OCI-LY7 (cell line): ENCODE data around the gene FUBP3. TPM values are rescaled to one million over a fixed set of nuclear protein-coding genes. Genes with fewer than 3 reads are reported as not detected.

Experiments
- BruUV-seq: library from RNA; stranded (reverse); fragments of 400-500 nt; replicated peaks from 2 replicates; lab custom pipeline; 2021; lab: Mats Ljungman, UMichigan
- CTCF ChIA-PET: fragments of 300-600 bp; sonication (Branson Sonifier 250); formaldehyde crosslinking; loops from one replicate; lab custom pipeline; 2022; ENCODE audit warnings: antibody characterized with exemption; ENCODE audit not compliant: unreplicated experiment; lab: Charles Lee
- POLR2A ChIA-PET: fragments of 300-600 bp; sonication (Branson Sonifier 250); formaldehyde crosslinking; loops from one replicate; lab custom pipeline; 2022; ENCODE audit warnings: antibody characterized with exemption; lab: Charles Lee
- DNase-seq: peaks from one replicate; pipeline ENCODE4 v3.0.0-alpha.2; 2015; ENCODE audit warnings: low spot score
- H2AFZ ChIP-seq: fragments of 200-600 bp; sonication (generic), shearing (Covaris generic); 2 replicates; pipeline ENCODE4 v1.6.1; 2014; ENCODE audit warnings: mild to moderate bottlenecking, antibody characterized with exemption, low read length, moderate library complexity
- H3K27ac ChIP-seq: fragments of 200-600 bp; sonication (generic); 2 replicates; pipeline ENCODE4 v1.5.1; 2014; ENCODE audit warnings: mixed run types, low read depth, mild to moderate bottlenecking, moderate library complexity, low read length, inconsistent platforms; ENCODE audit not compliant: poor library complexity, severe bottlenecking
- H3K36me3 ChIP-seq: fragments of 200-600 bp; sonication (generic); 2 replicates; pipeline ENCODE4 v1.6.1; 2014; ENCODE audit warnings: mild to moderate bottlenecking, antibody characterized with exemption, low read length, moderate library complexity, mixed read lengths; ENCODE audit not compliant: insufficient read depth
- H3K4me1 ChIP-seq: fragments of 200-600 bp; sonication (generic); 2 replicates; pipeline ENCODE4 v1.5.1; 2014; ENCODE audit warnings: mild to moderate bottlenecking, low read length; ENCODE audit not compliant: insufficient read depth, poor library complexity, severe bottlenecking
- H3K4me2 ChIP-seq: fragments of 200-600 bp; sonication (generic); 2 replicates; pipeline ENCODE4 v1.6.1; 2014; ENCODE audit warnings: mild to moderate bottlenecking, low read length
- H3K4me3 ChIP-seq: fragments of 200-600 bp; sonication (generic); 2 replicates; pipeline ENCODE4 v1.5.1; 2014; ENCODE audit warnings: mild to moderate bottlenecking, low read depth, low read length; ENCODE audit not compliant: poor library complexity, severe bottlenecking
- H3K79me2 ChIP-seq: fragments of 200-600 bp; sonication (generic); 2 replicates; pipeline ENCODE4 v1.6.1; 2016; ENCODE audit warnings: low read depth, mild to moderate bottlenecking, low read length, moderate library complexity, mixed read lengths; ENCODE audit not compliant: insufficient read depth
- H3K9me2 ChIP-seq: fragments of 200-600 bp; sonication (generic); 2 replicates; pipeline ENCODE4 v1.6.1; 2016; ENCODE audit warnings: mild to moderate bottlenecking, low read length, mixed read lengths; ENCODE audit not compliant: insufficient read depth
- H3K9me3 ChIP-seq: fragments of 200-600 bp; sonication (generic); 2 replicates; pipeline ENCODE4 v1.6.1; 2014; ENCODE audit warnings: mild to moderate bottlenecking, mixed run types, low read length, mixed read lengths
- H4K20me1 ChIP-seq: fragments of 200-600 bp; sonication (generic); 2 replicates; pipeline ENCODE4 v1.6.1; 2014; ENCODE audit warnings: mild to moderate bottlenecking, antibody characterized with exemption, low read length, moderate library complexity, mixed read lengths; ENCODE audit not compliant: insufficient read depth
- EZH2phosphoT487 ChIP-seq: fragments of 200-600 bp; sonication (generic); IDR thresholded peaks from 2 replicates; pipeline ENCODE4 v1.6.1; 2018; ENCODE audit warnings: low read depth, borderline replicate concordance, mild to moderate bottlenecking, mixed run types, antibody characterized with exemption, low read length, moderate library complexity, mixed read lengths
- intact Hi-C: fragments of 100-400 bp; cut with micrococcal nuclease; formaldehyde crosslinking; loops from one replicate; pipeline ENCODE4 v1.10.0; 2022; ENCODE audit not compliant: unreplicated experiment
- total RNA-seq, 2 experiments: library from RNA; depleted of rRNA in 1 of 2; stranded (reverse); fragments of >200 nt in 1 of 2; shearing (Covaris generic) in 1 of 2; gene quantifications; 2 replicates each; pipeline ENCODE4 v1.2.3, GENCODE V29; 2014 to 2022
- TF ChIP-seq, protein P1 (sequence below): fragments of 200-600 bp; sonication (generic); conservative IDR thresholded peaks from 2 replicates; pipeline ENCODE4 v1.5.1; 2014; ENCODE audit warnings: mild to moderate bottlenecking, antibody characterized with exemption, low read length, moderate library complexity, mixed read lengths

FUBP3 gene
- total RNA-seq, 2 experiments from 2014 or later = 62.3 to 78.3 TPM

DNA sequence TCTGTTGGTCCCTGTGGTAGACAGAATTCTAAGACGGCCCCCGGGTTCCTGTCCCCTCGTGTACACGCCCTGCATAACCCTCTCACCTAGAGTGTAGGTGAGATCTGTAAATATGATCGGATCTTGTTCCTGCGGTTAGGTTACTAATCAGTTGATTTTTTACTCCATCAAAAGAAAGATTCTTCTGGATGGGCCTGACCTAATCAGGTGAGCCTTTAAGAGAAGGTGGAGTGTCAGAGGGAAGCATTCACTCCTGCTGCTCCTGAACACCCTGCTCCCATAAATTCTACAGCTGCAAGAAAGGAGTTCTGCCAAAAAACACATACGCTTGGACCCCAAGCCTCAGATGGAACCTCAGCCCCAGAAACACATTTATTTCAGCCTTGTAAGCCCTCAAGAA is 15.6 kb upstream of the FUBP3 start:
- CTCF ChIA-PET = no interaction called here
- no peaks in the 10 kb centered on the region for H3K9me2 ChIP-seq
- BruUV-seq = no TSS peak

DNA sequence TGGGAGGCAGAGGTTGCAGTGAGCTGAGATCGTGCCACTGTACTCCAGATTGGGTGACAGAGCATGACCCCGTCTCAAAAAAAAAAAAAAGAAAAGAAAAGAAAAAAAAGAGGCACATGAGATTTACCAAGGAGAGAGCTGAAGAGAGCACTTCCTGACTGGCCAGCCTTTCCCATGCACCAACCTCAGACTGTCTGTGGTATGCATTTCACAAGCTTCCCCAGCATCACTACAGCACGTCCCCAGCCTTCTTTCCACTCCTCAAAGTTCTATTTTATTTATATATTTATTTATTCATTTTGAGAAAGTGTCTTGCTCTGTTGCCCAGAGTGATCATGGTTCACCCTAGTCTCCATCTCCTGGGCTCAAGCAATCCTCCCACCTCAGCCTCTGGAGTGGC is 13.6 kb upstream of the FUBP3 start:
- H3K9me2 ChIP-seq = no peaks in the 10 kb centered on the region
- intact Hi-C loops = no loop called here
- TF ChIP-seq EZH2phosphoT487 = no peak
- TF ChIP-seq, protein P1, sequence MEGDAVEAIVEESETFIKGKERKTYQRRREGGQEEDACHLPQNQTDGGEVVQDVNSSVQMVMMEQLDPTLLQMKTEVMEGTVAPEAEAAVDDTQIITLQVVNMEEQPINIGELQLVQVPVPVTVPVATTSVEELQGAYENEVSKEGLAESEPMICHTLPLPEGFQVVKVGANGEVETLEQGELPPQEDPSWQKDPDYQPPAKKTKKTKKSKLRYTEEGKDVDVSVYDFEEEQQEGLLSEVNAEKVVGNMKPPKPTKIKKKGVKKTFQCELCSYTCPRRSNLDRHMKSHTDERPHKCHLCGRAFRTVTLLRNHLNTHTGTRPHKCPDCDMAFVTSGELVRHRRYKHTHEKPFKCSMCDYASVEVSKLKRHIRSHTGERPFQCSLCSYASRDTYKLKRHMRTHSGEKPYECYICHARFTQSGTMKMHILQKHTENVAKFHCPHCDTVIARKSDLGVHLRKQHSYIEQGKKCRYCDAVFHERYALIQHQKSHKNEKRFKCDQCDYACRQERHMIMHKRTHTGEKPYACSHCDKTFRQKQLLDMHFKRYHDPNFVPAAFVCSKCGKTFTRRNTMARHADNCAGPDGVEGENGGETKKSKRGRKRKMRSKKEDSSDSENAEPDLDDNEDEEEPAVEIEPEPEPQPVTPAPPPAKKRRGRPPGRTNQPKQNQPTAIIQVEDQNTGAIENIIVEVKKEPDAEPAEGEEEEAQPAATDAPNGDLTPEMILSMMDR = no peak

More for the DNA sequence above, 15.6 kb upstream of the FUBP3 start:
- no peak for DNase-seq
- Histone ChIP-seq H3K4me1 (no peaks in the 10 kb centered on the region), H4K20me1 (no peaks in the 10 kb centered on the region), H3K4me3 (no peak overlapping the region), H2AFZ (no peak overlapping the region), H3K36me3 (no peaks in the 10 kb centered on the region), H3K4me2 (no peak overlapping the region), H3K79me2 (no peaks in the 10 kb centered on the region), H3K27ac (no peak overlapping the region), H3K9me3 (no peaks in the 10 kb centered on the region)
- POLR2A ChIA-PET = interaction anchor here (0.6 kb wide), 1 partner anchor 88 kb away, joined by 7 read pairs; no protein-coding TSS in a partner anchor
- intact Hi-C loops = no loop called here
- no peak for TF ChIP-seq EZH2phosphoT487
- TF ChIP-seq, protein P1 = no peak

DNA sequence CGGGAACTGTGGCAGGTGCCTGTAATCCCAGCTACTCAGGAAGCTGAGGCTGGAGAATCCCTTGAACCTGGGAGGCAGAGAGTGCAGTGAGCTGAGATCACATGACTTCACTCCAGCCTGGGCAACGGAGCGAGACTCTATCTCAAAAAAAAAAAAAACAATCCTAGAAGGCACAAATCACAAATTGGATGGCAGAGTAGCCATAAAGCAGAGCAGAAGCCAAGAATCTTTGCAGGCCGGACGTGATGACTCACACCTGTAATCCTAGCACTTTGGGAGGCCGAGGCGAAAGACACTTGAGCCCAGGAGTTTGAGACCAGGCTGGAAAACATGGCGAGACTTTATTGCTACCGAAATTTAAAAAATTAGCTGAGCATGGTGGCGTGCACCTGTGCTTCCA is 9.2 kb upstream of the FUBP3 start:
- ChIA-PET CTCF (interaction anchor here (0.6 kb wide), 1 partner anchor 1559 kb away, joined by 11 read pairs; no protein-coding TSS in a partner anchor), POLR2A (no interaction called here)
- Histone ChIP-seq H3K36me3 (no peaks in the 10 kb centered on the region), H2AFZ (no peak overlapping the region), H4K20me1 (no peaks in the 10 kb centered on the region), H3K4me1 (no peaks in the 10 kb centered on the region), H3K9me2 (no peaks in the 10 kb centered on the region), H3K79me2 (no peaks in the 10 kb centered on the region), H3K9me3 (no peaks in the 10 kb centered on the region), H3K4me3 (no peak overlapping the region), H3K4me2 (no peak overlapping the region), H3K27ac (no peak overlapping the region)
- no peak for TF ChIP-seq EZH2phosphoT487
- TF ChIP-seq, protein P1 = no peak
- no TSS peak for BruUV-seq
- intact Hi-C loops = no loop called here
- no peak for DNase-seq

More for the DNA sequence above, 13.6 kb upstream of the FUBP3 start:
- H3K4me3 ChIP-seq = no peak overlapping the region
- H2AFZ ChIP-seq = no peak overlapping the region
- H3K4me2 ChIP-seq = no peak overlapping the region
- H3K9me3 ChIP-seq = no peaks in the 10 kb centered on the region
- H3K36me3 ChIP-seq = no peaks in the 10 kb centered on the region
- no peak overlapping the region for H3K27ac ChIP-seq
- no peaks in the 10 kb centered on the region for H4K20me1 ChIP-seq
- ChIA-PET CTCF (no interaction called here), POLR2A (interaction anchor here (0.7 kb wide), 1 partner anchor 376 kb away, joined by 3 read pairs; no protein-coding TSS in a partner anchor)
- no TSS peak for BruUV-seq
- no peaks in the 10 kb centered on the region for H3K79me2 ChIP-seq
- H3K4me1 ChIP-seq = no peaks in the 10 kb centered on the region
- DNase-seq = no peak
